ENCODE data around the gene SERPINB1.

DNA sequence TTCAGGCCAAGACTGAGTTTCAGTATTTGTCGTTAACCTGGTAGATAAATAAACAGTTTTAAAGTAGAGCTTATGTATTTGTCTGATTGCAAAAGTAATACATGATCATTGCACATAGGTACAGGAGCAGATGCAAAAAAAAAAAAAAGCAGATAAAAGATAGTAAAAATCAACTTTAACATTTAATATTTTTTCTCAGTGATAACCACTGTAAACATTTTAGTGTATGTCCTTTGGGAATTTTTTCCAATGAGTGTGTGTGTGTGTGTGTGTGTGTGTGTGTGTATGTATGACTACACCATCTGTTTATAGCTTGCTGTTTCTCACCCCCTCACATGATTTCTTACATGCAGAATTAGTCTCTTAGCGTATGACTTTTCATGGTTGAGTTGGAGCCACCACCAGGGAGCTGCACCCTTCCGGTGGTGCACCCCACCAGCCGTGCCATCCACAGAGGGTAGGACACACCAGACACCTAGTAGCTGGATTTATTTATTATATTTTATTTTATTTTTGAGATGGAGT is 50.2 kb downstream of the SERPINB1 start:
- TF ChIP-seq POLR2A (conservative IDR thresholded peaks at IDR 0.05) = no peak
- no peak for TF ChIP-seq ZNF143 (CRISPR knock-in tag; IDR thresholded peaks at IDR 0.05)
- TF ChIP-seq PHB (CRISPR knock-in tag; IDR thresholded peaks at IDR 0.05) = no peak
- TF ChIP-seq ZFPM2 (CRISPR knock-in tag; IDR thresholded peaks at IDR 0.05) = no peak
- TF ChIP-seq, protein P1, sequence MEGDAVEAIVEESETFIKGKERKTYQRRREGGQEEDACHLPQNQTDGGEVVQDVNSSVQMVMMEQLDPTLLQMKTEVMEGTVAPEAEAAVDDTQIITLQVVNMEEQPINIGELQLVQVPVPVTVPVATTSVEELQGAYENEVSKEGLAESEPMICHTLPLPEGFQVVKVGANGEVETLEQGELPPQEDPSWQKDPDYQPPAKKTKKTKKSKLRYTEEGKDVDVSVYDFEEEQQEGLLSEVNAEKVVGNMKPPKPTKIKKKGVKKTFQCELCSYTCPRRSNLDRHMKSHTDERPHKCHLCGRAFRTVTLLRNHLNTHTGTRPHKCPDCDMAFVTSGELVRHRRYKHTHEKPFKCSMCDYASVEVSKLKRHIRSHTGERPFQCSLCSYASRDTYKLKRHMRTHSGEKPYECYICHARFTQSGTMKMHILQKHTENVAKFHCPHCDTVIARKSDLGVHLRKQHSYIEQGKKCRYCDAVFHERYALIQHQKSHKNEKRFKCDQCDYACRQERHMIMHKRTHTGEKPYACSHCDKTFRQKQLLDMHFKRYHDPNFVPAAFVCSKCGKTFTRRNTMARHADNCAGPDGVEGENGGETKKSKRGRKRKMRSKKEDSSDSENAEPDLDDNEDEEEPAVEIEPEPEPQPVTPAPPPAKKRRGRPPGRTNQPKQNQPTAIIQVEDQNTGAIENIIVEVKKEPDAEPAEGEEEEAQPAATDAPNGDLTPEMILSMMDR (IDR thresholded peaks at IDR 0.05 in 2 of 3, conservative IDR thresholded peaks at IDR 0.05 in 1 of 3; ENCODE audit: insufficient read depth in 2 of 3, low read depth in 1 of 3, low read length in 3 of 3) = no peak
- TF ChIP-seq, protein P2, sequence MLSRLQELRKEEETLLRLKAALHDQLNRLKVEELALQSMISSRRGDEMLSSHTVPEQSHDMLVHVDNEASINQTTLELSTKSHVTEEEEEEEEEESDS (CRISPR knock-in tag; IDR thresholded peaks at IDR 0.05) = no peak
- TF ChIP-seq ZC3H4 (CRISPR knock-in tag; IDR thresholded peaks at IDR 0.05; ENCODE audit: borderline replicate concordance) = no peak
